HG03378 (cell line): Measurements from ENCODE around the gene SLC16A8.

Experiments
- ATAC-seq: cut with Tn5 transposase; IDR thresholded peaks from one replicate; pipeline ENCODE4 v1.9.1; 2021; ENCODE audit warnings: mild to moderate bottlenecking, moderate library complexity; ENCODE audit not compliant: unreplicated experiment

The SLC16A8 gene

GRCh38 chr22:38031491-38031890 is 52.5 kb downstream of the SLC16A8 start:
- ATAC-seq, result no peak

- no peak for ATAC-seq
These were observed 53.5 kb downstream of the SLC16A8 start for GRCh38 chr22:38030311-38031133.

GRCh38 chr22:38029901-38030300 is 54.1 kb downstream of the SLC16A8 start:
- ATAC-seq, result no peak

GRCh38 chr22:38029370-38029769 is 54.6 kb downstream of the SLC16A8 start:
- no peak for ATAC-seq

- ATAC-seq, result no peak
These were observed 55.4 kb downstream of the SLC16A8 start for GRCh38 chr22:38028344-38029130.
